Neural cell (in vitro differentiated cells): ENCODE results near the gene SLC6A2. TPM values are rescaled to one million over a fixed set of nuclear protein-coding genes. Genes with fewer than 3 reads are reported as not detected.

Source experiments
- H2AFZ ChIP-seq: fragments of 200-600, 300-800 bp; sonication (generic), shearing (Covaris generic); 2 replicates; pipeline ENCODE4 v1.6.0; 2014; ENCODE audit warnings: low read depth, mild to moderate bottlenecking, antibody characterized with exemption, low read length, moderate library complexity
- H3F3A ChIP-seq: fragments of 200-600 bp; shearing (Covaris generic); 2 replicates; pipeline ENCODE4 v1.6.1; 2016; ENCODE audit warnings: mild to moderate bottlenecking, moderate library complexity, mixed read lengths, antibody characterized with exemption, low read length; ENCODE audit not compliant: insufficient read depth, poor library complexity, severe bottlenecking
- H3K27ac ChIP-seq: fragments of 200-600, 300-800 bp; sonication (generic), shearing (Covaris generic); 2 replicates; pipeline ENCODE4 v1.5.1; 2014; ENCODE audit warnings: mild to moderate bottlenecking, low read length, moderate library complexity
- H3K27me3 ChIP-seq: fragments of 300-800, 200-600 bp; sonication (generic), shearing (Covaris generic); 2 replicates; pipeline ENCODE4 v1.6.0; 2014; ENCODE audit warnings: mild to moderate bottlenecking, low read depth, low read length, moderate library complexity; ENCODE audit not compliant: insufficient read depth
- H3K36me3 ChIP-seq: fragments of 300-800, 200-600 bp; sonication (generic), shearing (Covaris generic); 2 replicates; pipeline ENCODE4 v1.5.1; 2014; ENCODE audit warnings: mild to moderate bottlenecking, antibody characterized with exemption, low read length, moderate library complexity; ENCODE audit not compliant: insufficient read depth
- H3K4me2 ChIP-seq: fragments of 300-800, 200-600 bp; sonication (generic), shearing (Covaris generic); 2 replicates; pipeline ENCODE4 v1.6.0; 2014; ENCODE audit warnings: mild to moderate bottlenecking, low read length
- H3K4me3 ChIP-seq: fragments of 300-800, 200-600 bp; sonication (generic), shearing (Covaris generic); 2 replicates; pipeline ENCODE4 v1.5.1; 2014; ENCODE audit warnings: mild to moderate bottlenecking, low read length, moderate library complexity
- H3K79me2 ChIP-seq: fragments of 200-600 bp; shearing (Covaris generic); replicated peaks from 2 replicates; pipeline ENCODE4 v1.6.0; 2014; ENCODE audit warnings: mild to moderate bottlenecking, low read length, moderate library complexity; ENCODE audit not compliant: insufficient read depth
- H3K9ac ChIP-seq: fragments of 300-800, 200-600 bp; sonication (generic), shearing (Covaris generic); 2 replicates; pipeline ENCODE4 v1.6.1; 2016; ENCODE audit warnings: mild to moderate bottlenecking, low read length, mixed read lengths
- H3K9me2 ChIP-seq: fragments of 200-600 bp; shearing (Covaris generic); 2 replicates; pipeline ENCODE4 v1.6.1; 2016; ENCODE audit warnings: mild to moderate bottlenecking, low read length, mixed read lengths; ENCODE audit not compliant: insufficient read depth
- H3K9me3 ChIP-seq: fragments of 200-600, 300-800 bp; sonication (generic), shearing (Covaris generic); 2 replicates; pipeline ENCODE4 v1.6.1; 2016; ENCODE audit warnings: mild to moderate bottlenecking, mixed run types, low read length, moderate library complexity, mixed read lengths
- H4K20me1 ChIP-seq: fragments of 200-600 bp; shearing (Covaris generic); 2 replicates; pipeline ENCODE4 v1.6.1; 2016; ENCODE audit warnings: mild to moderate bottlenecking, mixed run types; ENCODE audit not compliant: insufficient read depth
- CTCF ChIP-seq: fragments of 450-650 bp; IDR thresholded peaks from 2 replicates; pipeline ENCODE4 v1.5.1; 2014; ENCODE audit warnings: antibody characterized with exemption, mild to moderate bottlenecking, moderate library complexity; ENCODE audit not compliant: poor library complexity, severe bottlenecking
- EP300 ChIP-seq: fragments of 450-650 bp; conservative IDR thresholded peaks from 2 replicates; pipeline ENCODE4 v1.6.1; 2014; ENCODE audit warnings: antibody characterized with exemption, mild to moderate bottlenecking, moderate library complexity; ENCODE audit not compliant: poor library complexity, severe bottlenecking
- EZH2 ChIP-seq: fragments of 200-600, 300-800 bp; shearing (Covaris generic), sonication (generic); IDR thresholded peaks from 2 replicates; pipeline ENCODE4 v1.6.1; 2014; ENCODE audit warnings: antibody characterized with exemption, low read length, borderline replicate concordance, mild to moderate bottlenecking; ENCODE audit not compliant: insufficient read depth, poor library complexity, severe bottlenecking
- MXI1 ChIP-seq: fragments of 450-650 bp; conservative IDR thresholded peaks from 2 replicates; pipeline ENCODE4 v1.6.1; 2014; ENCODE audit warnings: antibody characterized with exemption, mild to moderate bottlenecking; ENCODE audit not compliant: poor library complexity, severe bottlenecking
- POLR2AphosphoS5 ChIP-seq: IDR thresholded peaks from 2 replicates; pipeline ENCODE4 v1.6.1; 2012
- RAD21 ChIP-seq: fragments of 450-650 bp; conservative IDR thresholded peaks from 2 replicates; pipeline ENCODE4 v1.6.1; 2014; ENCODE audit warnings: antibody characterized with exemption, mild to moderate bottlenecking, moderate library complexity
- REST ChIP-seq: IDR thresholded peaks from 2 replicates; pipeline ENCODE4 v1.6.1; 2012; ENCODE audit warnings: borderline replicate concordance
- SMC3 ChIP-seq: fragments of 450-650 bp; conservative IDR thresholded peaks from 2 replicates; pipeline ENCODE4 v1.6.1; 2014; ENCODE audit warnings: antibody characterized with exemption, mild to moderate bottlenecking, moderate library complexity; ENCODE audit not compliant: poor library complexity
- TAF1 ChIP-seq: IDR thresholded peaks from 2 replicates; pipeline ENCODE4 v1.6.1; 2012; ENCODE audit warnings: low read depth
- polyA plus RNA-seq: library from polyadenylated mRNA; depleted of rRNA; stranded (reverse); fragments of >200 nt; gene quantifications from 2 replicates; pipeline ENCODE4 v1.2.3, GENCODE V29; 2014

Gene SLC6A2
- polyA plus RNA-seq, 1 donor from 2014 or later, result not detected

- Histone ChIP-seq H3K4me3 (no peak overlapping the region), H3K9ac (no peak overlapping the region), H3K9me2 (no peaks in the 10 kb centered on the region), H3K36me3 (no peaks in the 10 kb centered on the region), H2AFZ (no peak overlapping the region), H3K79me2 (no peaks in the 10 kb centered on the region), H3K27me3 (no peaks in the 10 kb centered on the region), H3F3A (no peaks in the 10 kb centered on the region), H3K4me2 (no peak overlapping the region), H4K20me1 (no peaks in the 10 kb centered on the region), H3K27ac (no peak overlapping the region), H3K9me3 (no peaks in the 10 kb centered on the region)
- TF ChIP-seq CTCF (no peak), RAD21 (no peak), TAF1 (no peak), EP300 (no peak), POLR2AphosphoS5 (no peak), MXI1 (no peak), SMC3 (no peak), EZH2 (no peak)
Measured at GRCh38 chr16:55710466-55710865, 54.7 kb downstream of the SLC6A2 start.

- H3K4me2 ChIP-seq, result no peak overlapping the region
- no peaks in the 10 kb centered on the region for H3K9me2 ChIP-seq
- no peaks in the 10 kb centered on the region for H3K9me3 ChIP-seq
- H3K4me3 ChIP-seq, result no peak overlapping the region
- H3K27ac ChIP-seq, result no peak overlapping the region
- H2AFZ ChIP-seq, result no peak overlapping the region
- no peaks in the 10 kb centered on the region for H3F3A ChIP-seq
- H3K27me3 ChIP-seq, result no peaks in the 10 kb centered on the region
- H3K36me3 ChIP-seq, result no peaks in the 10 kb centered on the region
- no peaks in the 10 kb centered on the region for H4K20me1 ChIP-seq
- no peak for TF ChIP-seq POLR2AphosphoS5
- no peak for TF ChIP-seq MXI1
- TF ChIP-seq CTCF, result peak; percentile 87
- TF ChIP-seq REST, result no peak
- TF ChIP-seq SMC3, result peak; percentile 96
- TF ChIP-seq TAF1, result no peak
- TF ChIP-seq RAD21, result peak; percentile 85
- no peak for TF ChIP-seq EZH2
- no peak for TF ChIP-seq EP300
- no peak overlapping the region for H3K9ac ChIP-seq
- no peaks in the 10 kb centered on the region for H3K79me2 ChIP-seq
Measured at GRCh38 chr16:55711959-55712876, 56.4 kb downstream of the SLC6A2 start.
